Stimulated activated CD4-positive, alpha-beta T cell treated with anti-CD3 and anti-CD28 coated beads, TNF-alpha, amount 100 ng/mL, for 1 hour (primary cell): ENCODE measurements around the gene MEGF6.

Experiments
- DNase-seq, 3 donors: peaks; one replicate each; pipeline ENCODE4 v3.0.0-alpha.2; 2020; ENCODE audit warnings: low read depth in 3 of 3, low spot score in 1 of 3

MEGF6 gene

GRCh38 chr1:3510136-3510955, 101.0 kb downstream of the MEGF6 start:
- DNase-seq, result no peak

DNA sequence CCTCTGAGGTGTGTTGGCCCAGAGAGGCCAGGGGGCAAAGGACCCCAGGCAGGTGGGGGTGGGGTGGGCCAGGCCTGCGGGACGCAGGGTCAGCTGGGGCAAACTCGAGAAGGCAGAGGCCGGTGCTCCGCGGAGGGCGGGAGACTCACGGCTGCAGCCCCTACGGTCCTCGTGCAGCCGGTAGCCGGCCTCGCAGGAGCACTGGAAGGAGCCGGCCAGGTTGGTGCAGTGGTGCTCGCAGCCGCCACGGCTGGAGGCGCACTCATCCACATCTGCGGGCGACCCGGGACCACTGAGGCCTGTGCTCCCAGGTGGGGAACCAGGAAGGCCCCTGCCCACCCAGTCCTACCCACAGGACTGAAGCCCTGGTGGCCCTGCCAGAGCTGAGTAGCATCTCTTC, 101.6 kb downstream of the MEGF6 start:
- no peak for DNase-seq

DNA sequence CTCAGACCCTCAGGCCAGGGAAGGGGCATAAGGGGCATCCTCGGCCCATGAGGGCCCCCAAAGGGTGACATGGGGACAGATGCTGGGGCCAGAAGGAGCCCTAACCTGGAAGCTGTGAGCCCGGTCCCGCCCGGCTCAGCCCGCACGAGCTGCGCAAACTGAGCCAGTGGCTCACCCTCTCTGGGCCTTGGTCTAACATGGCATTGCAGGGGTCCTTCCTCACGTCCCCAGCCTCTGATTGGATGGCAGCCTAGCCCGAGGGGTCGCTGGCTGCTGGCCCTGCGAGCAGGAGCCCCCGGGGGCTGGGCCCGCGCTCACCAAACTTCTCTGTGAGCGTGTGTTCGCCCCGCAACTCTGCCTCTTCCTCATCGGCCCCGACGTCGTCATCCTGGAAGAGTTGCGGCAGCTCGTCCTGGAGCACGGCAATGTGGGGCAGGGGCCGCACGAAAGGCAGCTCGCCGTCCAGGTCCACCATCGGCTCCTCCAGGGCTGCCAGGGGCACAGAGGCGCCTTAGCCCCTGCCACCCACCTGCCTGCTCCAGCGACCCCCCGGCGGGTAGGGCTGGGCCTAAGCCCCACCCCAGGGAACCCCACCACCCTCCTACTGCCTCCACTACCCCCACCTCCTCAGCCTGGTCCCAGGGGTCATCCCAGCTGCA, 102.4 kb downstream of the MEGF6 start:
- no peak for DNase-seq

DNA sequence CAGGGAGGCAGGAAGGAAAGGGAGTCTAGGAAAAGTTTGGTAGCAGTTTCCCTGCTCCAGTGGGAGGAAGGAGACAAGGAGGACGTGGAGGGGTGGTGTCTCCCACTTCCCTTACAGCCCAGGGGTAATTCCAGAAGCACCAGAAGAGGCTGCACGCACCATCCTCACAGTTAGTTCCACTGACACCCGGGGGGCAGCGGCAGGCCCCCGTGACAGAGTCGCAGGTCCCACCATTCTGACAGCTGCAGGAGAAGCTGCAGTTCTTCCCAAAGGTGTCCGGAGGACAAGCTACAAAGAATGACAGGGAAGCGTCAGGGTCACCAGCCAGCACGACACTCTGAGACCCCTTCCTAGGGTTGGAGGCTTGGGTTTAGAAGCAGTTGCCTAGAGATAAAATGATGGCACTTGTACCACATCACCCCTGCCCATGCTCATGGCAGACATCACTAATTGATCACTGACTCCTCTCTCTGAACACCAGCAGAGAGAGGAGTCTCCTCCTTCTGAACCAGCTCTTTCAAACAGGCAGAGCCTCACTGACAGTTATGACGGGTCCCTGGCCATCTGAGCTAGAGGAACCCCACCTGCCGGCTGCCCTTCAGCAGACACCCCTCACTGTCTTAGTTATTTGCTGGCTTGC, 103.6 kb downstream of the MEGF6 start:
- no peak for DNase-seq

DNA sequence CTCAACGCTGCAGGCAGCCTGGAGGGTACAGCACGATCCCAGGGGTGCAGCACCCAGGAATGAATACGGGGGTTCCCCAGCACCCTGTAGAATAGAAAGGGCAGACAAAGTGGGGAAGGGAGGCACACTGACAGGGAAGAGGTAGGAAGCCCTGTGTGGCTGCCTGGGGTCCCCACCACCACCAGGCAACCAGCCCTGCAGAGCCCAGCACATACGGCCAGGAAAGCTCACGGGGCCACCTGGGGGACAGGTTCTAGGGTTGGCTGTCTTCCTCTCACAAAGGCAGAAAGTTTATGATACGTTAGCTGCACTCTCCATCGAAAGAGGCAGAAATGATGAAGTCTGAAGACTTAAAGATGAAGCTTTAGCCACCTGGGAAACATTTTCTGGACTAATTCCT, 104.4 kb downstream of the MEGF6 start:
- DNase-seq, result no peak

GRCh38 chr1:3506041-3506440, 105.3 kb downstream of the MEGF6 start:
- no peak for DNase-seq

DNA sequence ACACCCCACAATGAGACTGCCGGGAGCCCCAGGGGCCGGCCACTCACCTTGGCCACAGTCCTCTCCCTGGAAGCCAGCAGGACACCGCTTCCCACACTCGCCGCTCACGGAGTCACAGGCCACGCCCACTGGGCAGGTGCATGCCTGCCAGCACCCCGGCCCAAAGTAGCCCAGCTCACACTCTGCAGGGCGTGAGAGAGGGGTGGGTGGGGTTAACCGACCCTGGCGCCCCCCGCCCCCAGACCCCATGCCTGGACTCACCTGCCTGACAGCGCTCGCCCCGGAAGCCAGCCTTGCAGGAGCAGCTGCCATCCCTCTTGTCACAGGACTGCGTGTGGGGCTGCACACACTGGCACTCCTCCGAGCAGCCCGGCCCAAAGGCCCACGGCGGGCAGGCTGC, 106.1 kb downstream of the MEGF6 start:
- DNase-seq, result no peak

DNA sequence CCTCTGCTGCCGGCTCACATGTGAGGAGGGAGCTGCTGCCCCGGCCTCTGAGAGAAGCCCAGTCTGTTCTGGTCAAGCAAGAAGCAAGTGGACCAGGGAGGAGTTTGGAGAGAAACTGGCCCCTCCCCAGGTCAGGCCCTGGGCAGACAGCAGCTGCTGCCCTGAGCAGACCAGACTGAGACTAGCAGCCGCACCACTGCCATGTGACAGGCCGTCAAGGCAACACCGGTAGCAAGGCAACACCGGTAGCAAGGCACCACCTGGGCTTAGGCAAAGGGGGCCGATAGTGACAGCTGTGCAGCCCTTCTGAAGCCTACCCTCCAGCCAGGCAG, 106.5 kb downstream of the MEGF6 start:
- no peak for DNase-seq

GRCh38 chr1:3504151-3504821, 107.0 kb downstream of the MEGF6 start:
- DNase-seq, result no peak

- DNase-seq, result no peak
Measured at GRCh38 chr1:3503525-3503886, 107.8 kb downstream of the MEGF6 start.

- DNase-seq, result no peak
Measured at GRCh38 chr1:3502641-3503524, 108.4 kb downstream of the MEGF6 start.

GRCh38 chr1:3501856-3502640, 109.3 kb downstream of the MEGF6 start:
- DNase-seq, result no peak

GRCh38 chr1:3501437-3501836, 109.9 kb downstream of the MEGF6 start:
- DNase-seq, result no peak

- no peak for DNase-seq
Measured at GRCh38 chr1:3500265-3500835, 111.0 kb downstream of the MEGF6 start.

GRCh38 chr1:3499611-3500010, 111.7 kb downstream of the MEGF6 start:
- no peak for DNase-seq

DNA sequence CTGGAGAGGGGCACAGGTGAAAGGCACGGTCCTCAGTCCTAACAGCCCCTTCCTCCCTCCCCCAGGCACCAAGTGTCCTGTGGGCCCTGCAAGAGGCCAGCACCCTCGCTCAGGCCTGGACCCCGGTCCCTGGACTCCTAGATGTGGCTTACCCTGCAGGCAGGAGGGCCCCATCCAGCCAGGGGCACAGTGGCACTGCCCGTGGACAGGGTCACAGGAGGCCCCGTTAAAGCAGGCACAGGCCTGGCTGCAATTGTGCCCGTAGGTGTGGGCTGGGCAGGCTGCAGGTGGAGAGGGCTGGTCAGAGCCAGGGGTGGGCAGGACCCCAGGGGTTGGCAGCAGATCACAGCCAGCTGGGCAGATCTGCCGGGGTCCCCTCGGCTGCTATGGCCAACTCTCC, 112.3 kb downstream of the MEGF6 start:
- DNase-seq, result no peak

DNA sequence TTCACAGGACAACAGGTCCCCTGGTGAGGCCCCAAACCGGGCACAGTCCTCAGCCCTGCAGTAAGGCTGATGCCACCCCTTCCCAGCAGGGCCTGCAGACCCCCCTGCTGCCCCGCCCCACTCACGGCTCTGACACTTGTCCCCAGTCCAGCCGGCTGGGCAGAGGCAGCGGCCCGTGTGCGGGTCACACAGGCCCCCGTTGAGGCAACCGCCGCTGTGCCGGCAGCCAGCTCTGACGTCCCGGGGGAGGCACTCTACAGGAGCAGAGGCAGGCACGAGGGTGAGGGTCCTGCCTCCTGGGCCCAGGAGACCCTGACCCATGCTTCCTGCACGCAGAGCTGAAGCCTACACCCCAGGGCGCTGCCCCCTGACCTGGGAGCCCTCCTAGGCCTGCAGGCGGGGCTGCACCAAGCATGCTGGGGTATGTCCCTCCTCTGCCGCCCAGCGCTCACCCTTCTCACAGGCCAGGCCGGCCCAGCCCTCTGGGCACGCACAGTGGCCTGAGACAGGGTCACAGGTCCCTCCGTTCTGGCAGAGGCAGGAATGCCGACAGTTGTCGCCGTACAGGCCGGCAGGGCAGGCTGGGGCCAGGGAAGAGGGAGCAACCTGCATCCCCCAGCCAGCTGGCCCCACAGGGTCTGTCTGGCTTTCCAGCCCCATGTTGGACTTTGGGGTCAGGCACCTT, 112.9 kb downstream of the MEGF6 start:
- no peak for DNase-seq

DNA sequence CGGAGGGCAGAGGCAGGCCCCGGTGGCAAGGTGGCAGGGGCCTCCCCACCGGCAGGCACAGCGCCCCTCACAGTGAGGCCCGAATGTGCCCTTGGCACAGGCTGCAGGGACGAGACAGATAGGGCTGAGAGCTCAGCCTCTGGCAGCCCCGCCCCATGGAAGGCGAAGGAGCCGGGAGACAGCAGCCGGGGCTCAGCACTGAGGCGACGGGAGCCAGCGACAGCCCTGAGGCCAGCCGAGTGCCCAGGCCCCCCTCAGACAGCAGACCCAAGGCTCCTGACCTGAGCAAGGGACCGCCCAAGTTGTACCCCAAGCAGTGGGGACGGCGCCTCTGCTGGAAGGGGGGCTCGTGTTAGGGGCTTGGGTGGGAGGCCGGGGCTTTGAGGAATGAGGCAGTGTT, 113.8 kb downstream of the MEGF6 start:
- DNase-seq, result no peak

- no peak for DNase-seq
Measured at GRCh38 chr1:3496916-3497315, 114.4 kb downstream of the MEGF6 start.
